ENCODE results near the gene USH2A. TPM values are rescaled to one million over a fixed set of nuclear protein-coding genes. Genes with fewer than 3 reads are reported as not detected.

Gene USH2A
- total RNA-seq, 2 donors from 2014 or later: 0.62 to 3.1 TPM

GRCh38 chr1:215986401-215986800, 436.8 kb downstream of the USH2A start:
- no peak overlapping the region for H3K4me3 Mint-ChIP-seq
- H3K27ac Mint-ChIP-seq: no peak overlapping the region
- peaks cover 21% of the 10 kb centered on the region for H3K4me1 Mint-ChIP-seq
- H3K9me3 ChIP-seq (ENCODE audit: control insufficient read depth, low read length): no peaks in the 10 kb centered on the region
- H3K36me3 Mint-ChIP-seq (ENCODE audit: low read depth): no peaks in the 10 kb centered on the region
- no peak overlapping the region for H3K9ac ChIP-seq (ENCODE audit: extremely low read depth, low read length, poor library complexity, severe bottlenecking)
- H3K27me3 ChIP-seq (ENCODE audit: control insufficient read depth, insufficient read depth, low read length, poor library complexity, severe bottlenecking): no peaks in the 10 kb centered on the region
- TF ChIP-seq, protein P1, sequence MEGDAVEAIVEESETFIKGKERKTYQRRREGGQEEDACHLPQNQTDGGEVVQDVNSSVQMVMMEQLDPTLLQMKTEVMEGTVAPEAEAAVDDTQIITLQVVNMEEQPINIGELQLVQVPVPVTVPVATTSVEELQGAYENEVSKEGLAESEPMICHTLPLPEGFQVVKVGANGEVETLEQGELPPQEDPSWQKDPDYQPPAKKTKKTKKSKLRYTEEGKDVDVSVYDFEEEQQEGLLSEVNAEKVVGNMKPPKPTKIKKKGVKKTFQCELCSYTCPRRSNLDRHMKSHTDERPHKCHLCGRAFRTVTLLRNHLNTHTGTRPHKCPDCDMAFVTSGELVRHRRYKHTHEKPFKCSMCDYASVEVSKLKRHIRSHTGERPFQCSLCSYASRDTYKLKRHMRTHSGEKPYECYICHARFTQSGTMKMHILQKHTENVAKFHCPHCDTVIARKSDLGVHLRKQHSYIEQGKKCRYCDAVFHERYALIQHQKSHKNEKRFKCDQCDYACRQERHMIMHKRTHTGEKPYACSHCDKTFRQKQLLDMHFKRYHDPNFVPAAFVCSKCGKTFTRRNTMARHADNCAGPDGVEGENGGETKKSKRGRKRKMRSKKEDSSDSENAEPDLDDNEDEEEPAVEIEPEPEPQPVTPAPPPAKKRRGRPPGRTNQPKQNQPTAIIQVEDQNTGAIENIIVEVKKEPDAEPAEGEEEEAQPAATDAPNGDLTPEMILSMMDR (conservative IDR thresholded peaks at IDR 0.05): no peak
- H3K27ac ChIP-seq (ENCODE audit: low read depth, low read length): no peak overlapping the region
- no peak overlapping the region for H3K4me3 ChIP-seq (ENCODE audit: low read length)
- peaks cover 10% of the 10 kb centered on the region for H3K4me1 ChIP-seq (ENCODE audit: control insufficient read depth, insufficient read depth, low read length)
- H3K27me3 Mint-ChIP-seq (ENCODE audit: insufficient read depth): no peaks in the 10 kb centered on the region
- no peaks in the 10 kb centered on the region for H3K36me3 ChIP-seq (ENCODE audit: control insufficient read depth, insufficient read depth, low read length)
- no peaks in the 10 kb centered on the region for H3K9me3 Mint-ChIP-seq
- DNase-seq: no peak
- WGBS, 2 experiments (ENCODE audit: insufficient coverage in 1 of 2, insufficient read length in 1 of 2): 80 to 90% methylated on average over 1 of the region's 1 CpG

- Histone ChIP-seq H3K27me3 (ENCODE audit: control insufficient read depth, insufficient read depth, low read length, poor library complexity, severe bottlenecking) (no peaks in the 10 kb centered on the region), H3K9me3 (ENCODE audit: control insufficient read depth, low read length) (no peaks in the 10 kb centered on the region), H3K27ac (ENCODE audit: low read depth, low read length) (no peak overlapping the region), H3K4me3 (ENCODE audit: low read length) (no peak overlapping the region), H3K36me3 (ENCODE audit: control insufficient read depth, insufficient read depth, low read length) (no peaks in the 10 kb centered on the region), H3K9ac (ENCODE audit: extremely low read depth, low read length, poor library complexity, severe bottlenecking) (no peak overlapping the region), H3K4me1 (ENCODE audit: control insufficient read depth, insufficient read depth, low read length) (peaks cover 10% of the 10 kb centered on the region)
- Mint-ChIP-seq H3K4me1 (peaks cover 15% of the 10 kb centered on the region), H3K4me3 (no peak overlapping the region), H3K27ac (no peak overlapping the region), H3K9me3 (peaks cover 3% of the 10 kb centered on the region), H3K27me3 (ENCODE audit: insufficient read depth) (no peaks in the 10 kb centered on the region), H3K36me3 (ENCODE audit: low read depth) (no peaks in the 10 kb centered on the region)
- DNase-seq: no peak
- TF ChIP-seq, protein P1 (conservative IDR thresholded peaks at IDR 0.05): no peak
- 88 to 89% methylated on average over 1 to 2 of the region's 2 CpGs for WGBS, 2 experiments (ENCODE audit: insufficient coverage in 1 of 2, insufficient read length in 1 of 2)
Observed at GRCh38 chr1:215983680-215984079, 439.6 kb downstream of the USH2A start.

GRCh38 chr1:215971793-215972441, 451.3 kb downstream of the USH2A start:
- Mint-ChIP-seq H3K27ac (no peak overlapping the region), H3K36me3 (ENCODE audit: low read depth) (no peaks in the 10 kb centered on the region), H3K4me3 (no peak overlapping the region), H3K27me3 (ENCODE audit: insufficient read depth) (no peaks in the 10 kb centered on the region), H3K9me3 (no peaks in the 10 kb centered on the region), H3K4me1 (peaks cover 5% of the 10 kb centered on the region)
- H3K27me3 ChIP-seq (ENCODE audit: control insufficient read depth, insufficient read depth, low read length, poor library complexity, severe bottlenecking): no peaks in the 10 kb centered on the region
- H3K36me3 ChIP-seq (ENCODE audit: control insufficient read depth, insufficient read depth, low read length): no peaks in the 10 kb centered on the region
- DNase-seq: peak; percentile 55
- no peak overlapping the region for H3K4me3 ChIP-seq (ENCODE audit: low read length)
- H3K27ac ChIP-seq (ENCODE audit: low read depth, low read length): no peak overlapping the region
- no peaks in the 10 kb centered on the region for H3K9me3 ChIP-seq (ENCODE audit: control insufficient read depth, low read length)
- TF ChIP-seq, protein P1 (conservative IDR thresholded peaks at IDR 0.05): peak; percentile 20
- no peaks in the 10 kb centered on the region for H3K4me1 ChIP-seq (ENCODE audit: control insufficient read depth, insufficient read depth, low read length)
- WGBS, 2 experiments (ENCODE audit: insufficient coverage in 1 of 2, insufficient read length in 1 of 2): 78 to 86% methylated on average over 5 to 10 of the region's 10 CpGs
- H3K9ac ChIP-seq (ENCODE audit: extremely low read depth, low read length, poor library complexity, severe bottlenecking): no peak overlapping the region

Measured in endodermal cell (in vitro differentiated cells).